ENCODE data around the gene OR10J4. TPM values are rescaled to one million over a fixed set of nuclear protein-coding genes. Genes with fewer than 3 reads are reported as not detected.

Gene OR10J4
- polyA plus RNA-seq, 1 donor (not counting 4 experiments of a cell fraction or from before 2014, with no cell fraction given): not detected

GRCh38 chr1:159408862-159409400, 23.1 kb upstream of the OR10J4 start:
- Histone ChIP-seq H3K4me2 (ENCODE audit: control insufficient read depth, extremely low read depth, insufficient read depth, low read depth, low read length) (no peak overlapping the region), H3K4me3 (ENCODE audit: control insufficient read depth in 2 of 3, extremely low read depth in 1 of 3, insufficient read depth in 2 of 3, low read depth in 1 of 3, low read length in 3 of 3) (no peak overlapping the region), H3K79me2 (ENCODE audit: control insufficient read depth, insufficient read depth, low read length) (no peaks in the 10 kb centered on the region), H3K9ac (ENCODE audit: control insufficient read depth, extremely low read depth, insufficient read depth, low read length) (no peak overlapping the region), H4K20me1 (ENCODE audit: control insufficient read depth, extremely low read depth, insufficient read depth, low read length) (no peaks in the 10 kb centered on the region), H3K36me3 (ENCODE audit: control insufficient read depth in 2 of 2, extremely low read depth in 1 of 2, insufficient read depth in 2 of 2, low read length in 2 of 2) (no peaks in the 10 kb centered on the region), H3K27ac (ENCODE audit: control insufficient read depth, insufficient read depth, low read length) (no peak overlapping the region), H3K9me3 (ENCODE audit: control insufficient read depth, low read depth, low read length) (no peaks in the 10 kb centered on the region), H2AFZ (ENCODE audit: control insufficient read depth, low read length) (no peak overlapping the region), H3K27me3 (ENCODE audit: control insufficient read depth, extremely low read depth, insufficient read depth, low read length) (no peaks in the 10 kb centered on the region), H3K9me1 (ENCODE audit: control insufficient read depth, extremely low read depth, insufficient read depth, low read length) (no peaks in the 10 kb centered on the region), H3K4me1 (ENCODE audit: control insufficient read depth, extremely low read depth, insufficient read depth, low read length) (no peaks in the 10 kb centered on the region)
- dilution Hi-C loops (cut with MboI; ENCODE audit: extremely low pct_ligation_motif_present, low sequenced_read_pairs): no loop called here
- TF ChIP-seq EZH2 (IDR thresholded peaks at IDR 0.05; ENCODE audit: low read length) (no peak), CTCF (optimal IDR thresholded peaks at IDR 0.05 in 1 of 3, IDR thresholded peaks at IDR 0.05 in 1 of 3, conservative IDR thresholded peaks at IDR 0.05 in 1 of 3; ENCODE audit: extremely low read depth in 1 of 3, insufficient read depth in 2 of 3, low read length in 3 of 3) (no peak)
- no peak for FAIRE-seq
- DNase-seq (ENCODE audit: low read depth, low spot score): no peak

- H3K9me1 ChIP-seq (ENCODE audit: control insufficient read depth, extremely low read depth, insufficient read depth, low read length): no peaks in the 10 kb centered on the region
- no peaks in the 10 kb centered on the region for H3K36me3 ChIP-seq (ENCODE audit: control insufficient read depth in 2 of 2, extremely low read depth in 1 of 2, insufficient read depth in 2 of 2, low read length in 2 of 2)
- no peaks in the 10 kb centered on the region for H3K79me2 ChIP-seq (ENCODE audit: control insufficient read depth, insufficient read depth, low read length)
- no peak overlapping the region for H2AFZ ChIP-seq (ENCODE audit: control insufficient read depth, low read length)
- no peaks in the 10 kb centered on the region for H4K20me1 ChIP-seq (ENCODE audit: control insufficient read depth, extremely low read depth, insufficient read depth, low read length)
- dilution Hi-C loops (cut with MboI; ENCODE audit: extremely low pct_ligation_motif_present, low sequenced_read_pairs): no loop called here
- H3K4me2 ChIP-seq (ENCODE audit: control insufficient read depth, extremely low read depth, insufficient read depth, low read depth, low read length): no peak overlapping the region
- no peak for FAIRE-seq
- TF ChIP-seq EZH2 (IDR thresholded peaks at IDR 0.05; ENCODE audit: low read length) (no peak), CTCF (optimal IDR thresholded peaks at IDR 0.05 in 1 of 3, IDR thresholded peaks at IDR 0.05 in 1 of 3, conservative IDR thresholded peaks at IDR 0.05 in 1 of 3; ENCODE audit: extremely low read depth in 1 of 3, insufficient read depth in 2 of 3, low read length in 3 of 3) (peak in 2 of 3 experiments; percentile 43 to 50)
- H3K27ac ChIP-seq (ENCODE audit: control insufficient read depth, insufficient read depth, low read length): no peak overlapping the region
- no peaks in the 10 kb centered on the region for H3K4me1 ChIP-seq (ENCODE audit: control insufficient read depth, extremely low read depth, insufficient read depth, low read length)
- DNase-seq (ENCODE audit: low read depth, low spot score): no peak
- H3K9ac ChIP-seq (ENCODE audit: control insufficient read depth, extremely low read depth, insufficient read depth, low read length): no peak overlapping the region
- no peaks in the 10 kb centered on the region for H3K9me3 ChIP-seq (ENCODE audit: control insufficient read depth, low read depth, low read length)
- no peaks in the 10 kb centered on the region for H3K27me3 ChIP-seq (ENCODE audit: control insufficient read depth, extremely low read depth, insufficient read depth, low read length)
- H3K4me3 ChIP-seq (ENCODE audit: control insufficient read depth in 2 of 3, extremely low read depth in 1 of 3, insufficient read depth in 2 of 3, low read depth in 1 of 3, low read length in 3 of 3): no peak overlapping the region
Measured at GRCh38 chr1:159421821-159422220, 10.2 kb upstream of the OR10J4 start.
